Upper lobe of left lung (tissue), 6 donors: ENCODE data around the gene HCRT. TPM values are rescaled to one million over a fixed set of nuclear protein-coding genes. Genes with fewer than 3 reads are reported as not detected.
A peak's percentile ranks its signal among the peaks of the same experiment; 100 is the strongest.

Experiments
- ATAC-seq, 2 donors: fragments of 200-7000 bp; cut with Tn5 transposase; one replicate each; pipeline ENCODE4 v1.9.1; 2022; ENCODE audit warnings: mild to moderate bottlenecking in 2 of 2, moderate library complexity in 2 of 2; ENCODE audit not compliant: low FRiP score in 2 of 2
- DNase-seq, 2 donors: peaks; one replicate each; pipeline ENCODE4 v3.0.0-alpha.2; 2019 to 2020
- H3K27ac ChIP-seq, 4 donors: fragments of 200-600 bp; sonication (generic); one replicate each; pipeline ENCODE4 v1.5.1; 2016 to 2019
- H3K27me3 ChIP-seq, 4 donors: fragments of 200-600 bp; sonication (generic); one replicate each; pipeline ENCODE4 v1.5.1; 2017 to 2019
- H3K36me3 ChIP-seq, 4 donors: fragments of 200-600 bp; sonication (generic); one replicate each; pipeline ENCODE4 v1.5.1; 2016 to 2019
- H3K4me1 ChIP-seq, 4 donors: fragments of 200-600 bp; sonication (generic); one replicate each; pipeline ENCODE4 v1.5.1; 2018 to 2019
- H3K4me3 ChIP-seq, 4 donors: fragments of 200-600 bp; sonication (generic); one replicate each; pipeline ENCODE4 v1.5.1; 2017 to 2019; ENCODE audit warnings: mild to moderate bottlenecking in 2 of 4, moderate library complexity in 1 of 4
- H3K9me3 ChIP-seq, 4 donors: fragments of 200-600 bp; sonication (generic); one replicate each; pipeline ENCODE4 v1.5.1; 2018 to 2019
- EP300 ChIP-seq, 4 donors: sonication (generic); formaldehyde crosslinking; IDR thresholded peaks; one replicate each; pipeline ENCODE4 v1.5.1; 2017; ENCODE audit warnings: antibody characterized with exemption in 4 of 4, control low read depth in 2 of 4
- POLR2A ChIP-seq, 4 donors: fragments of 450-650 bp; IDR thresholded peaks; one replicate each; pipeline ENCODE4 v1.5.1; 2016 to 2017; ENCODE audit warnings: antibody characterized with exemption in 4 of 4, mild to moderate bottlenecking in 2 of 4
- POLR2AphosphoS5 ChIP-seq, 2 donors: sonication (generic); formaldehyde crosslinking; IDR thresholded peaks; one replicate each; pipeline ENCODE4 v1.5.1; 2017; ENCODE audit warnings: antibody characterized with exemption in 2 of 2
- WGBS, 2 donors: methylation state at CpG; one replicate each; pipeline ENCODE4 v1.1.5; 2017 to 2018; 5-methylcytosine and 5-hydroxymethylcytosine counted together
- total RNA-seq, 6 donors: library from RNA; depleted of rRNA in 4 of 6; stranded (reverse); fragments of >200 nt in 4 of 6; gene quantifications; one replicate each; pipeline versions ENCODE4 v1.1.0 to v1.2.1, GENCODE V29; 2016 to 2021
- TF ChIP-seq, protein P1 (sequence below), 6 experiments: fragments of 450-650 bp in 4 of 6; fragments of 200-600 bp in 2 of 6; sonication (generic) in 2 of 6; IDR thresholded peaks; one replicate each; pipeline ENCODE4 v1.5.1; 2016 to 2019; ENCODE audit warnings: antibody characterized with exemption in 6 of 6
- donor health status: DM: no; HTN: no; CAD: no; lungs with moderate emphysema.
- donor health status: DM: no; HTN: yes; CAD: no; lungs with severe emphysema.

The HCRT gene
- total RNA-seq, 6 donors from 2014 or later, result not detected

GRCh38 chr17:42135664-42136653, 49.3 kb downstream of the HCRT start:
- Histone ChIP-seq H3K4me3 (peak overlapping the region in 3 of 4 donors; percentile 8 to 31 (median 24)), H3K4me1 (peaks cover 78 to 88% (median 85%) of the 10 kb centered on the region in 4 donors), H3K36me3 (peaks cover 0 to 3% (median 0%) of the 10 kb centered on the region in 4 donors), H3K27me3 (no peaks in the 10 kb centered on the region), H3K9me3 (no peaks in the 10 kb centered on the region), H3K27ac (peak overlapping the region; percentile 74 to 91 (median 82))
- ATAC-seq (peak; percentile 79 to 92), DNase-seq (peak in 1 of 2 donors; percentile 96)
- TF ChIP-seq POLR2A (IDR thresholded peaks at IDR 0.05) (peak in 1 of 4 donors; percentile 46), POLR2AphosphoS5 (IDR thresholded peaks at IDR 0.05) (peak; percentile 85 to 89), EP300 (IDR thresholded peaks at IDR 0.05) (peak in 2 of 4 donors; percentile 75 to 97)
- TF ChIP-seq, protein P1, sequence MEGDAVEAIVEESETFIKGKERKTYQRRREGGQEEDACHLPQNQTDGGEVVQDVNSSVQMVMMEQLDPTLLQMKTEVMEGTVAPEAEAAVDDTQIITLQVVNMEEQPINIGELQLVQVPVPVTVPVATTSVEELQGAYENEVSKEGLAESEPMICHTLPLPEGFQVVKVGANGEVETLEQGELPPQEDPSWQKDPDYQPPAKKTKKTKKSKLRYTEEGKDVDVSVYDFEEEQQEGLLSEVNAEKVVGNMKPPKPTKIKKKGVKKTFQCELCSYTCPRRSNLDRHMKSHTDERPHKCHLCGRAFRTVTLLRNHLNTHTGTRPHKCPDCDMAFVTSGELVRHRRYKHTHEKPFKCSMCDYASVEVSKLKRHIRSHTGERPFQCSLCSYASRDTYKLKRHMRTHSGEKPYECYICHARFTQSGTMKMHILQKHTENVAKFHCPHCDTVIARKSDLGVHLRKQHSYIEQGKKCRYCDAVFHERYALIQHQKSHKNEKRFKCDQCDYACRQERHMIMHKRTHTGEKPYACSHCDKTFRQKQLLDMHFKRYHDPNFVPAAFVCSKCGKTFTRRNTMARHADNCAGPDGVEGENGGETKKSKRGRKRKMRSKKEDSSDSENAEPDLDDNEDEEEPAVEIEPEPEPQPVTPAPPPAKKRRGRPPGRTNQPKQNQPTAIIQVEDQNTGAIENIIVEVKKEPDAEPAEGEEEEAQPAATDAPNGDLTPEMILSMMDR (IDR thresholded peaks at IDR 0.05), result no peak
- WGBS, 2 donors, result 27 to 34% methylated on average over 15 of the region's 15 CpGs

- Histone ChIP-seq H3K36me3 (peaks cover 0 to 4% (median 3%) of the 10 kb centered on the region in 4 donors), H3K4me3 (peak overlapping the region in 2 of 4 donors; percentile 1 to 31), H3K4me1 (peaks cover 87 to 93% (median 91%) of the 10 kb centered on the region in 4 donors), H3K27me3 (no peaks in the 10 kb centered on the region), H3K27ac (peak overlapping the region; percentile 74 to 91 (median 82)), H3K9me3 (no peaks in the 10 kb centered on the region)
- ATAC-seq (no peak), DNase-seq (no peak)
- no peak for TF ChIP-seq POLR2AphosphoS5 (IDR thresholded peaks at IDR 0.05)
- no peak for TF ChIP-seq EP300 (IDR thresholded peaks at IDR 0.05)
- TF ChIP-seq, protein P1 (IDR thresholded peaks at IDR 0.05), result no peak
- TF ChIP-seq POLR2A (IDR thresholded peaks at IDR 0.05), result no peak
- WGBS, 2 donors, result 66 to 71% methylated on average over 6 of the region's 6 CpGs
Measured at GRCh38 chr17:42135151-42135550, 50.1 kb downstream of the HCRT start.

Other genes starting within 250 kb of the HCRT start
- gene CNP, start 218.7 kb downstream of the HCRT start, total RNA-seq, result 10 to 100 TPM; 33.4 to 62.3 (median 45.3) TPM
- gene DNAJC7, start 168.0 kb downstream of the HCRT start, total RNA-seq, result 100 to 1,000 TPM in 1 of 6 donors, 10 to 100 TPM in 5; 53.2 to 109 (median 73.5) TPM
- gene NKIRAS2, start 165.4 kb downstream of the HCRT start, total RNA-seq, result 10 to 100 TPM; 27.2 to 36.6 (median 31.0) TPM
- 1 to 10 TPM; 1.1 to 5.2 (median 2.3) TPM for gene C17orf113, start 134.9 kb downstream of the HCRT start, total RNA-seq
- gene ZNF385C, start 87.0 kb downstream of the HCRT start, total RNA-seq, result 1 to 10 TPM in 2 of 6 donors, under 1 TPM in 4; 0.30 to 2.1 (median 0.44) TPM
- gene DHX58, start 72.7 kb downstream of the HCRT start, total RNA-seq, result 10 to 100 TPM; 15.8 to 56.6 (median 32.6) TPM
- gene KAT2A, start 64.1 kb downstream of the HCRT start, total RNA-seq, result 100 to 1,000 TPM in 1 of 6 donors, 10 to 100 TPM in 5; 17.0 to 116 (median 32.5) TPM
- 1 to 10 TPM in 1 of 6 donors, under 1 TPM in 1, not detected in 4; 0.15 to 1.0 TPM for gene HSPB9, start 62.6 kb downstream of the HCRT start, total RNA-seq
- 100 to 1,000 TPM in 3 of 6 donors, 10 to 100 TPM in 3; 57.6 to 183 (median 133) TPM for gene RAB5C, start 30.5 kb downstream of the HCRT start, total RNA-seq
- under 1 TPM in 2 of 6 donors, not detected in 4; under 0.01 to 0.27 TPM for gene KCNH4, start 4.3 kb downstream of the HCRT start, total RNA-seq
- 10 to 100 TPM; 24.3 to 40.9 (median 33.0) TPM for gene GHDC, start 9.0 kb upstream of the HCRT start, total RNA-seq
- gene STAT5B, start 90.9 kb upstream of the HCRT start, total RNA-seq, result 100 to 1,000 TPM in 1 of 6 donors, 10 to 100 TPM in 5; 48.6 to 115 (median 66.3) TPM
- gene STAT5A, start 103.0 kb upstream of the HCRT start, total RNA-seq, result 100 to 1,000 TPM in 1 of 6 donors, 10 to 100 TPM in 5; 33.7 to 119 (median 70.3) TPM
- 100 to 1,000 TPM; 228 to 335 (median 264) TPM for gene STAT3, start 203.0 kb upstream of the HCRT start, total RNA-seq
- 100 to 1,000 TPM in 5 of 6 donors, 10 to 100 TPM in 1; 89.1 to 406 (median 307) TPM for gene CAVIN1, start 237.8 kb upstream of the HCRT start, total RNA-seq